H1 (cell line): ENCODE data around the gene FIGNL2. TPM values are rescaled to one million over a fixed set of nuclear protein-coding genes. Genes with fewer than 3 reads are reported as not detected.

ENCODE experiments used
- CTCF ChIA-PET: fragments of 300-600 bp; sonication (Branson Sonifier 250); formaldehyde crosslinking; loops from one replicate; lab custom pipeline; 2021; ENCODE audit not compliant: partially characterized antibody; lab: Charles Lee
- POLR2A ChIA-PET: fragments of 300-600 bp; sonication (Branson Sonifier 250); formaldehyde crosslinking; loops from one replicate; lab custom pipeline; 2021; ENCODE audit warnings: inconsistent platforms; ENCODE audit not compliant: partially characterized antibody; lab: Charles Lee
- DNase-seq, 2 experiments: peaks; one replicate each; pipeline versions ENCODE4 v3.0.0 to v3.0.0-alpha.2; 2010 to 2022; ENCODE audit warnings: low spot score in 2 of 2, low read depth in 1 of 2, mixed read lengths in 1 of 2
- FAIRE-seq: peaks from 2 replicates; lab custom pipeline; 2011; peaks lifted over from hg19 to GRCh38; lab: Jason Lieb, UNC
- H2AFZ ChIP-seq: 2 replicates; pipeline ENCODE4 v1.8.1; 2012; ENCODE audit warnings: low read length, inconsistent platforms
- H2AK5ac ChIP-seq: 2 replicates; pipeline ENCODE4 v1.6.1; 2013; ENCODE audit warnings: low read depth, low read length
- H2BK120ac ChIP-seq: replicated peaks from 2 replicates; pipeline ENCODE3; 2013; ENCODE audit warnings: low read depth, low read length, inconsistent platforms
- H2BK12ac ChIP-seq: 2 replicates; pipeline ENCODE4 v1.6.1; 2013; ENCODE audit warnings: low read depth, low read length
- H2BK15ac ChIP-seq: 2 replicates; pipeline ENCODE4 v1.6.1; 2013; ENCODE audit warnings: low read length
- H2BK20ac ChIP-seq: 2 replicates; pipeline ENCODE4 v1.6.1; 2013; ENCODE audit warnings: low read length
- H2BK5ac ChIP-seq: 2 replicates; pipeline ENCODE4 v1.6.1; 2013; ENCODE audit warnings: low read depth, low read length
- H3K14ac ChIP-seq: 2 replicates; pipeline ENCODE4 v1.6.1; 2013; ENCODE audit warnings: inconsistent platforms; ENCODE audit not compliant: insufficient read length
- H3K18ac ChIP-seq: 2 replicates; pipeline ENCODE4 v1.6.1; 2013; ENCODE audit warnings: low read length; ENCODE audit errors: extremely low read depth
- H3K23ac ChIP-seq: 2 replicates; pipeline ENCODE4 v1.6.1; 2013; ENCODE audit warnings: inconsistent platforms; ENCODE audit not compliant: insufficient read length
- H3K23me2 ChIP-seq: 2 replicates; pipeline ENCODE4 v1.6.1; 2013; ENCODE audit warnings: low read depth, low read length
- H3K27ac ChIP-seq: 2 replicates; pipeline ENCODE4 v1.6.1; 2011; ENCODE audit warnings: low read depth, low read length, inconsistent platforms
- H3K27me3 ChIP-seq, 4 experiments: replicated peaks in 1 of 4; 1 replicate in 1 of 4; 2 replicates in 3 of 4; pipeline versions ENCODE4 v1.6.1 to v1.8.1; 2011 to 2013; ENCODE audit warnings: low read length in 3 of 4, mild to moderate bottlenecking in 3 of 4, inconsistent platforms in 2 of 4, mixed read lengths in 2 of 4, moderate library complexity in 1 of 4; ENCODE audit not compliant: control insufficient read depth in 3 of 4, insufficient read depth in 3 of 4; ENCODE audit errors: extremely low read depth in 1 of 4
- H3K36me3 ChIP-seq, 4 experiments: 2 replicates each; pipeline versions ENCODE4 v1.6.1 to v1.8.1; 2011 to 2013; ENCODE audit warnings: mild to moderate bottlenecking in 4 of 4, low read length in 3 of 4, moderate library complexity in 2 of 4, control low read depth in 1 of 4, inconsistent platforms in 1 of 4; ENCODE audit not compliant: insufficient read depth in 4 of 4, control insufficient read depth in 2 of 4
- H3K4ac ChIP-seq: replicated peaks from 2 replicates; pipeline ENCODE3; 2013; ENCODE audit warnings: low read length, low read depth, mixed read lengths, inconsistent platforms; ENCODE audit not compliant: insufficient read length
- H3K4me1 ChIP-seq, 4 experiments: replicated peaks in 1 of 4; 1 replicate in 1 of 4; 2 replicates in 3 of 4; pipeline versions ENCODE4 v1.6.1 to v1.8.1; 2011 to 2013; ENCODE audit warnings: low read length in 3 of 4, inconsistent platforms in 2 of 4, mixed read lengths in 1 of 4; ENCODE audit not compliant: insufficient read depth in 4 of 4, control insufficient read depth in 3 of 4
- H3K4me2 ChIP-seq, 2 experiments: 2 replicates each; pipeline versions ENCODE4 v1.6.1 to v1.8.1; 2011 to 2013; ENCODE audit warnings: low read depth in 2 of 2, low read length in 2 of 2, control low read depth in 1 of 2, inconsistent platforms in 1 of 2, mild to moderate bottlenecking in 1 of 2; ENCODE audit not compliant: insufficient read depth in 1 of 2
- H3K4me3 ChIP-seq, 4 experiments: fragments of 200-600, 300-600 bp in 1 of 4; sonication (generic), shearing (Covaris generic), sonication (Bioruptor Twin) in 1 of 4; 2 replicates each; pipeline versions ENCODE4 v1.5.1 to v1.8.1; 2011 to 2016; ENCODE audit warnings: low read length in 4 of 4, low read depth in 3 of 4, control low read depth in 2 of 4, inconsistent platforms in 2 of 4, mild to moderate bottlenecking in 2 of 4, mixed read lengths in 1 of 4, moderate library complexity in 1 of 4; ENCODE audit not compliant: insufficient read depth in 2 of 4; ENCODE audit errors: extremely low read depth in 1 of 4
- H3K56ac ChIP-seq: replicated peaks from 2 replicates; pipeline ENCODE3; 2013; ENCODE audit warnings: low read depth, mild to moderate bottlenecking, mixed read lengths, low read length, inconsistent platforms; ENCODE audit not compliant: insufficient read length
- H3K79me1 ChIP-seq: 2 replicates; pipeline ENCODE4 v1.6.1; 2013; ENCODE audit warnings: low read depth, low read length, control low read depth
- H3K79me2 ChIP-seq, 2 experiments: 2 replicates each; pipeline versions ENCODE4 v1.6.1 to v1.8.1; 2012 to 2013; ENCODE audit warnings: low read length in 2 of 2, mild to moderate bottlenecking in 2 of 2, inconsistent platforms in 1 of 2; ENCODE audit not compliant: insufficient read depth in 2 of 2, control insufficient read depth in 1 of 2
- H3K9ac ChIP-seq, 4 experiments: replicated peaks in 1 of 4; 1 replicate in 1 of 4; 2 replicates in 3 of 4; pipeline versions ENCODE4 v1.6.1 to v1.8.1; 2011 to 2013; ENCODE audit warnings: low read depth in 3 of 4, low read length in 3 of 4, control low read depth in 2 of 4, mild to moderate bottlenecking in 2 of 4, moderate library complexity in 2 of 4, inconsistent platforms in 1 of 4; ENCODE audit errors: extremely low read depth in 1 of 4
- H3K9me3 ChIP-seq, 2 experiments: 2 replicates each; pipeline versions ENCODE4 v1.6.1 to v1.8.1; 2012 to 2013; ENCODE audit warnings: mild to moderate bottlenecking in 2 of 2, moderate library complexity in 2 of 2, control low read depth in 1 of 2, inconsistent platforms in 1 of 2, low read depth in 1 of 2, low read length in 1 of 2, mixed read lengths in 1 of 2; ENCODE audit not compliant: insufficient read depth in 2 of 2
- H4K20me1 ChIP-seq, 2 experiments: replicated peaks in 1 of 2; 2 replicates each; pipeline versions ENCODE3 to v1.8.1; 2011 to 2013; ENCODE audit warnings: inconsistent platforms in 2 of 2, low read length in 2 of 2, mild to moderate bottlenecking in 1 of 2; ENCODE audit not compliant: insufficient read depth in 2 of 2, control insufficient read depth in 1 of 2
- H4K5ac ChIP-seq: 2 replicates; pipeline ENCODE4 v1.6.1; 2013; ENCODE audit warnings: low read length, low read depth, mixed read lengths, inconsistent platforms; ENCODE audit not compliant: insufficient read length
- H4K8ac ChIP-seq: 2 replicates; pipeline ENCODE4 v1.8.0; 2013; ENCODE audit warnings: mild to moderate bottlenecking, moderate library complexity, low read length, inconsistent platforms; ENCODE audit not compliant: insufficient read depth; ENCODE audit errors: extremely low read depth
- H4K91ac ChIP-seq: replicated peaks from 2 replicates; pipeline ENCODE3; 2013; ENCODE audit warnings: low read length, mixed read lengths, inconsistent platforms; ENCODE audit not compliant: insufficient read length
- ASH2L ChIP-seq: fragments of 200-600, 300-600 bp; sonication (generic); IDR thresholded peaks from one replicate; pipeline ENCODE4 v1.7.1; 2017; ENCODE audit warnings: low read length
- EGR1 ChIP-seq: IDR thresholded peaks from 2 replicates; pipeline ENCODE4 v1.6.1; 2011; ENCODE audit warnings: low read depth, low read length, borderline replicate concordance
- KDM4A ChIP-seq: IDR thresholded peaks from one replicate; pipeline ENCODE4 v1.7.1; 2012; ENCODE audit warnings: low read depth, mild to moderate bottlenecking, moderate library complexity, low read length, inconsistent platforms; ENCODE audit not compliant: severe bottlenecking
- POU5F1 ChIP-seq: IDR thresholded peaks from 2 replicates; pipeline ENCODE4 v1.6.1; 2011; ENCODE audit warnings: low read depth, mild to moderate bottlenecking, low read length, moderate library complexity
- RFX5 ChIP-seq: IDR thresholded peaks from 2 replicates; pipeline ENCODE4 v1.6.1; 2011; ENCODE audit warnings: low read depth, low read length, improper control_type of control experiment, borderline replicate concordance
- SP1 ChIP-seq: IDR thresholded peaks from 2 replicates; pipeline ENCODE4 v1.6.1; 2011; ENCODE audit warnings: low read depth, low read length
- SRF ChIP-seq: IDR thresholded peaks from 2 replicates; pipeline ENCODE4 v1.6.1; 2011; ENCODE audit warnings: mild to moderate bottlenecking, low read depth, low read length, moderate library complexity
- WGBS, 2 experiments: shearing (Covaris generic) in 1 of 2; methylation state at CpG; one replicate each; pipeline versions ENCODE4 v1.1.6 to v1.1.7; 2013 to 2015; ENCODE audit warnings: low lambda C conversion rate in 2 of 2, mixed read lengths in 2 of 2, inconsistent platforms in 1 of 2, low coverage in 1 of 2, missing lambda C conversion rate in 1 of 2; ENCODE audit not compliant: insufficient replicate concordance in 2 of 2, insufficient coverage in 1 of 2, insufficient read length in 1 of 2; ENCODE audit errors: extremely low coverage in 1 of 2, missing lambda C conversion rate in 1 of 2; 5-methylcytosine and 5-hydroxymethylcytosine counted together
- long read RNA-seq, 2 experiments: library from RNA in 1 of 2; library from capped mRNA in 1 of 2; stranded (forward); transcript quantifications; one replicate each; pipeline ENCODE4 v2.0.0, GENCODE V29; 2021; ENCODE audit warnings: inconsistent platforms in 1 of 2
- polyA minus RNA-seq, 3 experiments: library from RNA; depleted of rRNA, polyadenylated mRNA; stranded (reverse); fragments of >200 nt; gene quantifications; 1 replicate in 2 of 3; 2 replicates in 1 of 3; pipeline ENCODE4 v1.2.3, GENCODE V29; 2011
- polyA plus RNA-seq, 7 experiments: library from polyadenylated mRNA; depleted of rRNA in 3 of 7; stranded (reverse) in 5 of 7; unstranded in 2 of 7; fragments of >200 nt in 5 of 7; fragments of 200-250 nt in 2 of 7; gene quantifications; 1 replicate in 5 of 7; 2 replicates in 1 of 7; 4 replicates in 1 of 7; pipeline versions ENCODE4 v1.2.1 to v1.2.3, GENCODE V29; 2011 to 2013; ENCODE audit warnings: missing spikeins in 2 of 7, mixed read lengths in 2 of 7
- total RNA-seq: library from RNA; stranded (reverse); fragmentation: NEBNext Ultra II Directional; extraction: Animal tissue kit (Norgen Biotek cat#: 25700); gene quantifications from 2 replicates; pipeline ENCODE4 v1.2.1, GENCODE V29; 2021

Gene FIGNL2, protein sequence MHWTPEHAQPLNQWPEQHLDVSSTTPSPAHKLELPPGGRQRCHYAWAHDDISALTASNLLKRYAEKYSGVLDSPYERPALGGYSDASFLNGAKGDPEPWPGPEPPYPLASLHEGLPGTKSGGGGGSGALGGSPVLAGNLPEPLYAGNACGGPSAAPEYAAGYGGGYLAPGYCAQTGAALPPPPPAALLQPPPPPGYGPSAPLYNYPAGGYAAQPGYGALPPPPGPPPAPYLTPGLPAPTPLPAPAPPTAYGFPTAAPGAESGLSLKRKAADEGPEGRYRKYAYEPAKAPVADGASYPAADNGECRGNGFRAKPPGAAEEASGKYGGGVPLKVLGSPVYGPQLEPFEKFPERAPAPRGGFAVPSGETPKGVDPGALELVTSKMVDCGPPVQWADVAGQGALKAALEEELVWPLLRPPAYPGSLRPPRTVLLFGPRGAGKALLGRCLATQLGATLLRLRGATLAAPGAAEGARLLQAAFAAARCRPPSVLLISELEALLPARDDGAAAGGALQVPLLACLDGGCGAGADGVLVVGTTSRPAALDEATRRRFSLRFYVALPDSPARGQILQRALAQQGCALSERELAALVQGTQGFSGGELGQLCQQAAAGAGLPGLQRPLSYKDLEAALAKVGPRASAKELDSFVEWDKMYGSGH
- total RNA-seq (6.5 and 7.5 TPM in 2 replicates), polyA plus RNA-seq (2011; rRNA removed) (7.1 and 10.9 TPM in 2 replicates), polyA minus RNA-seq (2011; rRNA and poly(A)+ RNA removed) (3.0 and 6.3 TPM in 2 replicates)
- polyA plus RNA-seq (2011; cell fraction: cytosol; rRNA removed) = 6.7 TPM
- polyA plus RNA-seq (2011; cell fraction: nucleus; rRNA removed) = 12.7 TPM
- 4.7 to 5.7 TPM (median 5.2 TPM) in 4 replicates for polyA plus RNA-seq (2012, experiment 1 of 2)
- polyA plus RNA-seq (2012, experiment 2 of 2) = 4.7 TPM
- polyA plus RNA-seq (2013, experiment 1 of 2) = 2.7 TPM
- 2.2 TPM for polyA plus RNA-seq (2013, experiment 2 of 2)
- polyA minus RNA-seq (2011; cell fraction: cytosol; rRNA and poly(A)+ RNA removed) = 7.0 TPM
- 11.2 TPM for polyA minus RNA-seq (2011; cell fraction: nucleus; rRNA and poly(A)+ RNA removed)
- long read RNA-seq, experiment 1, full-length matches to known transcripts = 2 of 10 reads
- long read RNA-seq, experiment 1, partial matches to known transcripts = 0 of 10 reads
- long read RNA-seq, experiment 1, other reads (novel, unspliced or antisense) = 8 of 10 reads
- long read RNA-seq, experiment 2 = 0 reads

GRCh38 chr12:51848326-51848727 is at the start of gene FIGNL2:
Gene FIGNL2, minus strand, starts transcription at chr12:51848718. Its CDS starts 26,305 bp downstream, at chr12:51822413.
- H4K8ac ChIP-seq = peak within 1 kb of the TSS; percentile 51; the same call in 1 of the 2 replicates
- H3K9me3 ChIP-seq = no peaks in the 10 kb centered on the region
- H3K4me3 ChIP-seq = peak within 1 kb of the TSS; percentile 61 to 91 (median 76)
- H3K18ac ChIP-seq = peak within 1 kb of the TSS; percentile 48; the same call in 1 of the 2 replicates
- no peak within 1 kb of the TSS for H2BK120ac ChIP-seq
- H2BK20ac ChIP-seq = no peak within 1 kb of the TSS
- no peak within 1 kb of the TSS for H3K56ac ChIP-seq
- H4K20me1 ChIP-seq = peaks cover 2 to 14% of the 10 kb centered on the region in 2 experiments
- H3K14ac ChIP-seq = no peak within 1 kb of the TSS
- H2BK12ac ChIP-seq = no peak within 1 kb of the TSS; the same call in 1 of the 2 replicates
- DNase-seq (peak in 1 of 2 experiments; percentile 66), FAIRE-seq (no peak)
- peak within 1 kb of the TSS; percentile 60; the same call in 1 of the 2 replicates for H2BK5ac ChIP-seq
- H3K23me2 ChIP-seq = peaks cover 18% of the 10 kb centered on the region; the same call in 1 of the 2 replicates
- H4K5ac ChIP-seq = peak within 1 kb of the TSS; percentile 43
- H3K36me3 ChIP-seq = no peaks in the 10 kb centered on the region
- H3K4me1 ChIP-seq = peaks cover 12 to 30% (median 21%) of the 10 kb centered on the region in 4 experiments
- no CpG with 5 or more reads among the region's 51 CpGs for WGBS, 2 experiments
- peaks cover 6 to 42% (median 37%) of the 10 kb centered on the region in 4 experiments for H3K27me3 ChIP-seq
- CTCF ChIA-PET = interaction anchor here (5.0 kb wide), 1 partner anchor 15 kb away, joined by 31 read pairs; no protein-coding TSS in a partner anchor
- no peak within 1 kb of the TSS for H2AK5ac ChIP-seq
- peak within 1 kb of the TSS; percentile 38 for H3K4ac ChIP-seq
- H3K27ac ChIP-seq = no peak within 1 kb of the TSS
- peaks cover 3% of the 10 kb centered on the region; the same call in 1 of the 2 replicates for H3K79me1 ChIP-seq
- peak within 1 kb of the TSS in 1 of 4 experiments; percentile 13; a peak in 2 of 7 replicates for H3K9ac ChIP-seq
- peaks cover 0 to 4% of the 10 kb centered on the region in 2 experiments; a peak in 2 of 4 replicates for H3K79me2 ChIP-seq
- no peak within 1 kb of the TSS for H3K23ac ChIP-seq
- H4K91ac ChIP-seq = peak within 1 kb of the TSS; percentile 30
- POLR2A ChIA-PET = interaction anchor here (3.0 to 11.0 kb wide), 2 partner anchors 12 to 18 kb away, joined by 14 to 107 read pairs; no protein-coding TSS in a partner anchor
- no peak within 1 kb of the TSS for H2AFZ ChIP-seq
- no peak within 1 kb of the TSS for H2BK15ac ChIP-seq
- peak within 1 kb of the TSS; percentile 84 to 97 for H3K4me2 ChIP-seq
- TF ChIP-seq KDM4A (peak; percentile 33), EGR1 (no peak), POU5F1 (no peak), SP1 (no peak), ASH2L (no peak), RFX5 (no peak), SRF (no peak)
